B cell (primary cell): ENCODE results near the gene TRMT10B. TPM values are rescaled to one million over a fixed set of nuclear protein-coding genes. Genes with fewer than 3 reads are reported as not detected.

Experiments
- ATAC-seq: fragments of 200-7000 bp; cut with Tn5 transposase; one replicate; pipeline ENCODE4 v1.10.0; 2021; ENCODE audit warnings: low read depth, mild to moderate bottlenecking, moderate number of reproducible peaks, moderate library complexity
- CTCF ChIA-PET: fragments of 350-600 bp; sonication (Branson Sonifier 250); formaldehyde crosslinking; loops from one replicate; lab custom pipeline; 2021; ENCODE audit warnings: antibody characterized with exemption, inconsistent platforms; lab: Charles Lee
- POLR2A ChIA-PET: fragments of 350-600 bp; sonication (Branson Sonifier 250); formaldehyde crosslinking; loops from one replicate; lab custom pipeline; 2021; ENCODE audit warnings: antibody characterized with exemption; lab: Charles Lee
- DNase-seq: peaks from one replicate; pipeline ENCODE4 v3.0.0; 2013
- H2AFZ ChIP-seq: 2 replicates; pipeline ENCODE4 v1.6.1; 2012; ENCODE audit warnings: mild to moderate bottlenecking, low read depth, low read length; ENCODE audit not compliant: insufficient read depth, poor library complexity, severe bottlenecking
- H3K27ac ChIP-seq, 2 donors: 1 replicate in 1 of 2; 2 replicates in 1 of 2; pipeline ENCODE4 v1.5.1; 2012 to 2013; ENCODE audit warnings: low read length in 2 of 2, mild to moderate bottlenecking in 2 of 2, moderate library complexity in 1 of 2
- H3K27me3 ChIP-seq, 4 experiments: fragments of 200-600 bp in 1 of 4; sonication (generic) in 1 of 4; replicated peaks in 1 of 4; 1 replicate in 2 of 4; 2 replicates in 2 of 4; pipeline versions ENCODE4 v1.6.1 to v1.7.0; 2013 to 2016; ENCODE audit warnings: low read length in 3 of 4, mild to moderate bottlenecking in 2 of 4, mixed read lengths in 1 of 4, moderate library complexity in 1 of 4; ENCODE audit not compliant: insufficient read depth in 4 of 4, control insufficient read depth in 3 of 4; ENCODE audit errors: control extremely low read depth in 1 of 4
- H3K36me3 ChIP-seq, 2 experiments: replicated peaks in 1 of 2; 1 replicate in 1 of 2; 2 replicates in 1 of 2; pipeline versions ENCODE4 v1.6.1 to v1.7.1; 2013; ENCODE audit warnings: low read length in 1 of 2; ENCODE audit not compliant: insufficient read depth in 2 of 2, control insufficient read depth in 1 of 2; ENCODE audit errors: control extremely low read depth in 1 of 2, extremely low read depth in 1 of 2
- H3K4me1 ChIP-seq, 2 donors: fragments of 200-600 bp in 1 of 2; sonication (generic) in 1 of 2; 1 replicate in 1 of 2; 2 replicates in 1 of 2; pipeline versions ENCODE4 v1.5.1 to v1.6.1; 2013 to 2017; ENCODE audit warnings: low read length in 2 of 2; ENCODE audit not compliant: control insufficient read depth in 2 of 2, insufficient read depth in 2 of 2
- H3K4me2 ChIP-seq: replicated peaks from 2 replicates; pipeline ENCODE3; 2012; ENCODE audit warnings: mild to moderate bottlenecking, low read depth, low read length; ENCODE audit not compliant: poor library complexity, severe bottlenecking
- H3K4me3 ChIP-seq, 5 experiments: fragments of 200-600 bp in 1 of 5; sonication (generic) in 1 of 5; 1 replicate in 3 of 5; 2 replicates in 2 of 5; pipeline versions ENCODE4 v1.5.1 to v1.7.0; 2011 to 2016; ENCODE audit warnings: low read length in 4 of 5, mild to moderate bottlenecking in 4 of 5, low read depth in 2 of 5, control low read depth in 1 of 5, moderate library complexity in 1 of 5; ENCODE audit not compliant: insufficient read depth in 1 of 5; ENCODE audit errors: control extremely low read depth in 1 of 5, extremely low read depth in 1 of 5
- H3K79me2 ChIP-seq: fragments of 200-600 bp; sonication (generic); one replicate; pipeline ENCODE4 v1.6.0; 2016; ENCODE audit warnings: low read length; ENCODE audit not compliant: control insufficient read depth, insufficient read depth
- H3K9ac ChIP-seq: fragments of 200-600 bp; sonication (generic); 2 replicates; pipeline ENCODE4 v1.6.1; 2017; ENCODE audit warnings: mild to moderate bottlenecking, low read length, moderate library complexity
- H3K9me3 ChIP-seq, 3 donors: one replicate each; pipeline versions ENCODE4 v1.6.1 to v1.7.1; 2013; ENCODE audit warnings: low read length in 2 of 3; ENCODE audit not compliant: control insufficient read depth in 2 of 3, insufficient read depth in 1 of 3; ENCODE audit errors: control extremely low read depth in 1 of 3
- H4K20me1 ChIP-seq: 2 replicates; pipeline ENCODE4 v1.6.0; 2012; ENCODE audit warnings: mild to moderate bottlenecking, low read length; ENCODE audit not compliant: insufficient read depth, control insufficient read depth, poor library complexity, severe bottlenecking
- H3K27ac Mint-ChIP-seq: one replicate; pipeline ENCODE4 v1.8.0; 2021; ENCODE audit warnings: mixed read lengths
- H3K27me3 Mint-ChIP-seq: one replicate; pipeline ENCODE4 v1.8.0; 2021; ENCODE audit warnings: mixed read lengths
- H3K4me1 Mint-ChIP-seq: one replicate; pipeline ENCODE4 v1.8.0; 2021; ENCODE audit warnings: mixed read lengths
- H3K4me3 Mint-ChIP-seq: one replicate; pipeline ENCODE4 v1.8.0; 2021; ENCODE audit warnings: mixed read lengths
- H3K9me3 Mint-ChIP-seq: one replicate; pipeline ENCODE4 v1.8.0; 2022; ENCODE audit warnings: mixed read lengths; ENCODE audit not compliant: insufficient read depth
- CTCF ChIP-seq: fragments of 200-600 bp; IDR thresholded peaks from one replicate; pipeline ENCODE4 v1.8.0; 2022; ENCODE audit warnings: antibody characterized with exemption, mild to moderate bottlenecking
- EZH2 ChIP-seq: IDR thresholded peaks from 2 replicates; pipeline ENCODE4 v1.6.1; 2012; ENCODE audit warnings: borderline replicate concordance, low read depth, mild to moderate bottlenecking, moderate library complexity, low read length; ENCODE audit not compliant: insufficient read depth, poor library complexity, severe bottlenecking
- WGBS: methylation state at CpG from one replicate; pipeline ENCODE4 v1.1.5; 2013; ENCODE audit warnings: missing lambda C conversion rate; ENCODE audit not compliant: insufficient coverage; 5-methylcytosine and 5-hydroxymethylcytosine counted together
- intact Hi-C: fragments of 100-400 bp; cut with micrococcal nuclease; formaldehyde crosslinking; loops from one replicate; pipeline ENCODE4 v1.10.0; 2022
- polyA plus RNA-seq: library from polyadenylated mRNA; depleted of rRNA; stranded (reverse); fragments of >200 nt; gene quantifications from 2 replicates; pipeline ENCODE4 v1.2.3, GENCODE V29; 2012
- total RNA-seq, 2 donors: library from RNA; stranded (reverse); fragments of 120-200 nt in 1 of 2; gene quantifications; 1 replicate in 1 of 2; 2 replicates in 1 of 2; pipeline versions ENCODE4 v1.2.3 to v1.2.4, GENCODE V29; 2013 to 2022

Gene TRMT10B
- total and polyA plus RNA-seq, 2 donors (not counting 1 experiment from before 2014, with no cell fraction given): 18.1 to 27.8 TPM

GRCh38 chr9:37800631-37801286, 47.2 kb downstream of the TRMT10B start, which contains the start of gene DCAF10:
Gene DCAF10, plus strand, starts transcription at chr9:37800797. Its CDS starts 70 bp downstream, at chr9:37800867.
- H3K4me3 ChIP-seq: peak within 1 kb of the TSS; percentile 82 to 89 (median 85)
- CTCF ChIA-PET: interaction anchor here (1.1 kb wide), 1 partner anchor 16 kb away, joined by 5 read pairs; the partner anchor contains the start of gene EXOSC3
- intact Hi-C loops: loop anchor here (1.0 to 5.0 kb wide), 4 partner anchors 16 to 208 kb away; partner anchors contain the start of genes SLC25A51, TOMM5 and TRMT10B

More at GRCh38 chr9:37800631-37801286, 47.2 kb downstream of the TRMT10B start, which contains the start of gene DCAF10:
- POLR2A ChIA-PET: interaction anchor here (0.6 to 2.5 kb wide), 4 partner anchors 16 to 845 kb away, joined by 3 to 17 read pairs (median 6); partner anchors contain the start of genes EXOSC3 and TOMM5
- H3K4me1 ChIP-seq: peaks cover 19 to 30% of the 10 kb centered on the region in 2 donors
- H3K79me2 ChIP-seq: peaks cover 48% of the 10 kb centered on the region
- H3K9ac ChIP-seq: peak within 1 kb of the TSS; percentile 78
- no peaks in the 10 kb centered on the region for H3K9me3 ChIP-seq
- peak; percentile 94 for DNase-seq
- H3K4me2 ChIP-seq: peak within 1 kb of the TSS; percentile 93
- peak within 1 kb of the TSS; percentile 95 for H3K4me3 Mint-ChIP-seq
- WGBS: under 1% methylated on average over 72 of the region's 72 CpGs
- H2AFZ ChIP-seq: peak within 1 kb of the TSS; percentile 93
- ATAC-seq: peak; percentile 85
- H3K9me3 Mint-ChIP-seq: no peaks in the 10 kb centered on the region
- H3K36me3 ChIP-seq: no peaks in the 10 kb centered on the region
- no peak for TF ChIP-seq CTCF
- no peak for TF ChIP-seq EZH2
- H3K27ac ChIP-seq: peak within 1 kb of the TSS; percentile 67 to 89
- no peaks in the 10 kb centered on the region for H3K27me3 ChIP-seq
- H3K27me3 Mint-ChIP-seq: no peaks in the 10 kb centered on the region
- H4K20me1 ChIP-seq: peaks cover 27% of the 10 kb centered on the region
- H3K4me1 Mint-ChIP-seq: peaks cover 37% of the 10 kb centered on the region
- H3K27ac Mint-ChIP-seq: peak within 1 kb of the TSS; percentile 94
